Measurements from ENCODE around the gene ZNF337.
A peak's percentile ranks its signal among the peaks of the same experiment; 100 is the strongest.

- TF ChIP-seq CTCF (IDR thresholded peaks at IDR 0.05), result no peak; the same call in 1 of the 2 replicates
- peak; percentile 66; the same call in 1 of the 2 replicates for TF ChIP-seq POLR2AphosphoS5 (IDR thresholded peaks at IDR 0.05; ENCODE audit: low read depth, low read length)
- no peak for TF ChIP-seq SIN3A (IDR thresholded peaks at IDR 0.05; ENCODE audit: borderline replicate concordance, insufficient read depth, low read depth, low read length)
Observed at GRCh38 chr20:25696371-25697131, at the start of gene ZNF337.

Data from Panc1 (cell line).